ENCODE data around the gene SERPINI2. TPM values are rescaled to one million over a fixed set of nuclear protein-coding genes. Genes with fewer than 3 reads are reported as not detected.

Gene SERPINI2
- total RNA-seq, 1 donor from 2014 or later: 1.8 TPM

GRCh38 chr3:167487556-167487955 is 13.7 kb upstream of the SERPINI2 start:
- TF ChIP-seq, protein P1, sequence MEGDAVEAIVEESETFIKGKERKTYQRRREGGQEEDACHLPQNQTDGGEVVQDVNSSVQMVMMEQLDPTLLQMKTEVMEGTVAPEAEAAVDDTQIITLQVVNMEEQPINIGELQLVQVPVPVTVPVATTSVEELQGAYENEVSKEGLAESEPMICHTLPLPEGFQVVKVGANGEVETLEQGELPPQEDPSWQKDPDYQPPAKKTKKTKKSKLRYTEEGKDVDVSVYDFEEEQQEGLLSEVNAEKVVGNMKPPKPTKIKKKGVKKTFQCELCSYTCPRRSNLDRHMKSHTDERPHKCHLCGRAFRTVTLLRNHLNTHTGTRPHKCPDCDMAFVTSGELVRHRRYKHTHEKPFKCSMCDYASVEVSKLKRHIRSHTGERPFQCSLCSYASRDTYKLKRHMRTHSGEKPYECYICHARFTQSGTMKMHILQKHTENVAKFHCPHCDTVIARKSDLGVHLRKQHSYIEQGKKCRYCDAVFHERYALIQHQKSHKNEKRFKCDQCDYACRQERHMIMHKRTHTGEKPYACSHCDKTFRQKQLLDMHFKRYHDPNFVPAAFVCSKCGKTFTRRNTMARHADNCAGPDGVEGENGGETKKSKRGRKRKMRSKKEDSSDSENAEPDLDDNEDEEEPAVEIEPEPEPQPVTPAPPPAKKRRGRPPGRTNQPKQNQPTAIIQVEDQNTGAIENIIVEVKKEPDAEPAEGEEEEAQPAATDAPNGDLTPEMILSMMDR (IDR thresholded peaks at IDR 0.05; ENCODE audit: unreplicated experiment): no peak
- Mint-ChIP-seq H3K9me3 (ENCODE audit: low read depth) (peaks cover 9% of the 10 kb centered on the region), H3K27ac (no peak overlapping the region), H3K27me3 (peaks cover 5% of the 10 kb centered on the region), H3K4me3 (ENCODE audit: low read depth) (no peak overlapping the region), H3K36me3 (ENCODE audit: insufficient read depth) (peaks cover 3% of the 10 kb centered on the region), H3K4me1 (ENCODE audit: low read depth) (no peaks in the 10 kb centered on the region)
- DNase-seq (ENCODE audit: low spot score, unreplicated experiment): no peak

- DNase-seq (ENCODE audit: low spot score, unreplicated experiment): no peak
- Mint-ChIP-seq H3K9me3 (ENCODE audit: low read depth) (peaks cover 9% of the 10 kb centered on the region), H3K4me3 (ENCODE audit: low read depth) (no peak overlapping the region), H3K27me3 (no peaks in the 10 kb centered on the region), H3K36me3 (ENCODE audit: insufficient read depth) (peaks cover 3% of the 10 kb centered on the region), H3K4me1 (ENCODE audit: low read depth) (no peaks in the 10 kb centered on the region), H3K27ac (no peak overlapping the region)
- TF ChIP-seq, protein P1 (IDR thresholded peaks at IDR 0.05; ENCODE audit: unreplicated experiment): no peak
These were observed 10.7 kb upstream of the SERPINI2 start for GRCh38 chr3:167484551-167484950.

GRCh38 chr3:167483708-167484475 is 10.1 kb upstream of the SERPINI2 start:
- Mint-ChIP-seq H3K27me3 (no peaks in the 10 kb centered on the region), H3K27ac (no peak overlapping the region), H3K4me3 (ENCODE audit: low read depth) (no peak overlapping the region), H3K9me3 (ENCODE audit: low read depth) (peaks cover 9% of the 10 kb centered on the region), H3K4me1 (ENCODE audit: low read depth) (no peaks in the 10 kb centered on the region), H3K36me3 (ENCODE audit: insufficient read depth) (peaks cover 3% of the 10 kb centered on the region)
- TF ChIP-seq, protein P1 (IDR thresholded peaks at IDR 0.05; ENCODE audit: unreplicated experiment): no peak
- DNase-seq (ENCODE audit: low spot score, unreplicated experiment): no peak

GRCh38 chr3:167481164-167481563 is 7.3 kb upstream of the SERPINI2 start:
- Mint-ChIP-seq H3K27me3 (no peaks in the 10 kb centered on the region), H3K27ac (no peak overlapping the region), H3K4me1 (ENCODE audit: low read depth) (peaks cover 4% of the 10 kb centered on the region), H3K36me3 (ENCODE audit: insufficient read depth) (no peaks in the 10 kb centered on the region), H3K4me3 (ENCODE audit: low read depth) (no peak overlapping the region), H3K9me3 (ENCODE audit: low read depth) (no peaks in the 10 kb centered on the region)
- TF ChIP-seq, protein P1 (IDR thresholded peaks at IDR 0.05; ENCODE audit: unreplicated experiment): no peak
- no peak for DNase-seq (ENCODE audit: low spot score, unreplicated experiment)

GRCh38 chr3:167480748-167481147 is 6.9 kb upstream of the SERPINI2 start:
- H3K4me3 Mint-ChIP-seq (ENCODE audit: low read depth): no peak overlapping the region
- H3K4me1 Mint-ChIP-seq (ENCODE audit: low read depth): peaks cover 4% of the 10 kb centered on the region
- no peaks in the 10 kb centered on the region for H3K9me3 Mint-ChIP-seq (ENCODE audit: low read depth)
- no peaks in the 10 kb centered on the region for H3K36me3 Mint-ChIP-seq (ENCODE audit: insufficient read depth)
- no peak overlapping the region for H3K27ac Mint-ChIP-seq
- TF ChIP-seq, protein P1 (IDR thresholded peaks at IDR 0.05; ENCODE audit: unreplicated experiment): no peak
- no peaks in the 10 kb centered on the region for H3K27me3 Mint-ChIP-seq
- DNase-seq (ENCODE audit: low spot score, unreplicated experiment): no peak

Data from progenitor cell of endocrine pancreas (in vitro differentiated cells).